HepG2 (cell line): ENCODE data around the gene PROM2. TPM values are rescaled to one million over a fixed set of nuclear protein-coding genes. Genes with fewer than 3 reads are reported as not detected.
A peak's percentile ranks its signal among the peaks of the same experiment; 100 is the strongest.

Experiments used
- ATAC-seq: fragments of 200-7000 bp; cut with Tn5 transposase; 3 replicates; pipeline ENCODE4 v1.9.1; 2020; ENCODE audit warnings: mild to moderate bottlenecking, moderate library complexity
- BruUV-seq: library from RNA; stranded (reverse); fragments of 400-500 nt; replicated peaks from 2 replicates; lab custom pipeline; 2021; lab: Mats Ljungman, UMichigan
- CTCF ChIA-PET: fragments of 300-600 bp; formaldehyde crosslinking; extraction: SDS; loops from one replicate; lab custom pipeline; 2021; ENCODE audit warnings: low total read pairs, inconsistent platforms, low intra/inter-chr PET ratio; lab: Yijun Ruan, JAX
- POLR2A ChIA-PET: fragments of 350-600 bp; sonication (Branson Sonifier 250); formaldehyde crosslinking; loops from one replicate; lab custom pipeline; 2020; ENCODE audit warnings: antibody characterized with exemption, inconsistent platforms; lab: Yijun Ruan, JAX
- DNase-seq: peaks from one replicate; pipeline ENCODE4 v3.0.0-alpha.2; 2015; ENCODE audit warnings: low spot score
- FAIRE-seq: peaks from 3 replicates; lab custom pipeline; 2011; peaks lifted over from hg19 to GRCh38; lab: Jason Lieb, UNC
- H2AFZ ChIP-seq: one replicate; pipeline ENCODE4 v1.6.1; 2011; ENCODE audit warnings: low read length, inconsistent platforms
- H3K27ac ChIP-seq: fragments of 300-600 bp; 3 replicates; pipeline ENCODE4 v1.8.0; 2011; ENCODE audit warnings: mixed run types, mild to moderate bottlenecking, mixed read lengths, low read length, inconsistent platforms; ENCODE audit not compliant: insufficient read depth; ENCODE audit errors: extremely low read length
- H3K27me3 ChIP-seq, 2 experiments: fragments of 200-600 bp in 1 of 2; 2 replicates in 1 of 2; 3 replicates in 1 of 2; pipeline versions ENCODE4 v1.6.0 to v1.8.0; 2011; ENCODE audit warnings: low read length in 2 of 2, mild to moderate bottlenecking in 2 of 2, moderate library complexity in 2 of 2, inconsistent platforms in 1 of 2; ENCODE audit not compliant: insufficient read depth in 2 of 2, control insufficient read depth in 1 of 2
- H3K36me3 ChIP-seq, 2 experiments: fragments of 200-600 bp in 1 of 2; replicated peaks in 1 of 2; 2 replicates in 1 of 2; 3 replicates in 1 of 2; pipeline versions ENCODE4 v1.5.1 to v1.8.0; 2011; ENCODE audit warnings: low read length in 2 of 2, inconsistent platforms in 1 of 2; ENCODE audit not compliant: insufficient read depth in 2 of 2, control insufficient read depth in 1 of 2
- H3K4me1 ChIP-seq: 2 replicates; pipeline ENCODE4 v1.5.1; 2012; ENCODE audit warnings: low read length, inconsistent platforms; ENCODE audit not compliant: insufficient read depth
- H3K4me2 ChIP-seq: 2 replicates; pipeline ENCODE4 v1.6.0; 2011; ENCODE audit warnings: low read depth, low read length, inconsistent platforms
- H3K4me3 ChIP-seq, 3 experiments: fragments of 200-600 bp in 1 of 3; sonication (generic), shearing (Covaris generic) in 1 of 3; replicated peaks in 1 of 3; 2 replicates each; pipeline ENCODE4 v1.5.1; 2011 to 2016; ENCODE audit warnings: low read length in 3 of 3, inconsistent platforms in 2 of 3, low read depth in 2 of 3, mild to moderate bottlenecking in 2 of 3, control low read depth in 1 of 3, mixed read lengths in 1 of 3; ENCODE audit not compliant: insufficient read depth in 1 of 3
- H3K79me2 ChIP-seq: one replicate; pipeline ENCODE4 v1.6.1; 2011; ENCODE audit warnings: low read length, inconsistent platforms; ENCODE audit not compliant: insufficient read depth
- H3K9ac ChIP-seq: 2 replicates; pipeline ENCODE4 v1.6.0; 2011; ENCODE audit warnings: mild to moderate bottlenecking, low read depth, low read length, inconsistent platforms; ENCODE audit not compliant: insufficient read depth
- H3K9me3 ChIP-seq: 2 replicates; pipeline ENCODE4 v1.5.1; 2012; ENCODE audit warnings: mild to moderate bottlenecking, low read length
- H4K20me1 ChIP-seq: 2 replicates; pipeline ENCODE4 v1.6.0; 2011; ENCODE audit warnings: inconsistent platforms, mild to moderate bottlenecking, low read length, moderate library complexity; ENCODE audit not compliant: insufficient read depth
- AGO1 ChIP-seq: fragments of 200-400 bp; formaldehyde crosslinking; IDR thresholded peaks from 2 replicates; pipeline ENCODE4 v1.6.1; 2017; ENCODE audit warnings: mild to moderate bottlenecking, low read depth, low read length, moderate library complexity; ENCODE audit not compliant: poor library complexity, severe bottlenecking
- DR1 ChIP-seq: sonication (generic); formaldehyde crosslinking; IDR thresholded peaks from 2 replicates; pipeline ENCODE4 v1.8.0; 2021; ENCODE audit warnings: mild to moderate bottlenecking, missing genetic modification reagents, inconsistent platforms
- FOSL1 ChIP-seq: sonication (generic); formaldehyde crosslinking; IDR thresholded peaks from 2 replicates; pipeline ENCODE4 v1.9.0; 2021; ENCODE audit warnings: missing genetic modification reagents, borderline replicate concordance
- FOXP4 ChIP-seq: sonication (generic); formaldehyde crosslinking; IDR thresholded peaks from 2 replicates; pipeline ENCODE4 v1.4.0; 2020; ENCODE audit warnings: missing genetic modification reagents
- HNF1B ChIP-seq: sonication (generic); formaldehyde crosslinking; IDR thresholded peaks from 2 replicates; pipeline ENCODE4 v1.5.1; 2020; ENCODE audit warnings: mild to moderate bottlenecking, moderate library complexity, missing genetic modification reagents
- HOXA5 ChIP-seq: sonication (generic); formaldehyde crosslinking; IDR thresholded peaks from 2 replicates; pipeline ENCODE4 v1.4.0; 2020; ENCODE audit warnings: missing genetic modification reagents
- NCOA2 ChIP-seq: sonication (generic); formaldehyde crosslinking; IDR thresholded peaks from 2 replicates; pipeline ENCODE4 v1.8.0; 2022; ENCODE audit warnings: inconsistent platforms
- PBX2 ChIP-seq: IDR thresholded peaks from 2 replicates; pipeline ENCODE4 v1.6.1; 2016; ENCODE audit warnings: control low read depth
- RAD51 ChIP-seq: fragments of 450-650 bp; IDR thresholded peaks from 2 replicates; pipeline ENCODE4 v1.6.1; 2016; ENCODE audit warnings: borderline replicate concordance
- SAP130 ChIP-seq: IDR thresholded peaks from 2 replicates; pipeline ENCODE4 v1.6.1; 2016; ENCODE audit warnings: low read depth
- SIX1 ChIP-seq: sonication (generic); formaldehyde crosslinking; IDR thresholded peaks from 2 replicates; pipeline ENCODE4 v1.4.0; 2020; ENCODE audit warnings: missing genetic modification reagents, borderline replicate concordance
- TEAD3 ChIP-seq: optimal IDR thresholded peaks from 2 replicates; pipeline ENCODE3; 2016; ENCODE audit warnings: borderline replicate concordance
- ZC3H4 ChIP-seq: sonication (generic); formaldehyde crosslinking; IDR thresholded peaks from 2 replicates; pipeline ENCODE4 v1.4.0; 2020; ENCODE audit warnings: missing genetic modification reagents, borderline replicate concordance
- ZNF275 ChIP-seq: sonication (generic); formaldehyde crosslinking; IDR thresholded peaks from 2 replicates; pipeline ENCODE4 v1.8.0; 2022; ENCODE audit warnings: missing genetic modification reagents, mild to moderate bottlenecking, inconsistent platforms, borderline replicate concordance
- ZNF343 ChIP-seq: sonication (generic); formaldehyde crosslinking; IDR thresholded peaks from 2 replicates; pipeline ENCODE4 v1.4.0; 2020; ENCODE audit warnings: mild to moderate bottlenecking, missing genetic modification reagents
- ZNF484 ChIP-seq: sonication (generic); formaldehyde crosslinking; IDR thresholded peaks from 2 replicates; pipeline ENCODE4 v1.5.1; 2020; ENCODE audit warnings: mild to moderate bottlenecking, low read depth, missing genetic modification reagents, borderline replicate concordance
- ZUFSP ChIP-seq: sonication (generic); formaldehyde crosslinking; IDR thresholded peaks from 2 replicates; pipeline ENCODE4 v1.9.0; 2021; ENCODE audit warnings: missing genetic modification reagents, mild to moderate bottlenecking, borderline replicate concordance
- WGBS: methylation state at CpG from one replicate; pipeline ENCODE4 v1.1.6; 2017; ENCODE audit warnings: low lambda C conversion rate; 5-methylcytosine and 5-hydroxymethylcytosine counted together
- in situ Hi-C: cut with HindIII; loops from 2 replicates; pipeline ENCODE4 v1.10.0; 2017; ENCODE audit warnings: low pct_unique_long_range_greater_than_20kb; ENCODE audit not compliant: extremely low pct_ligation_motif_present
- intact Hi-C: fragments of 100-400 bp; cut with micrococcal nuclease; formaldehyde crosslinking; loops from one replicate; pipeline ENCODE4 v1.10.0; 2022; ENCODE audit not compliant: unreplicated experiment
- polyA plus RNA-seq, 8 experiments: library from polyadenylated mRNA; depleted of rRNA in 3 of 8; stranded (reverse) in 7 of 8; unstranded in 1 of 8; fragments of >200 nt; fragmentation: Illumina TruSeq in 4 of 8; extraction: Trizol in 4 of 8; gene quantifications; 2 replicates each; pipeline versions ENCODE4 v1.2.1 to v1.2.3, GENCODE V29; 2011 to 2016; ENCODE audit warnings: low read depth in 4 of 8, missing spikeins in 1 of 8, mixed read lengths in 1 of 8; ENCODE audit not compliant: insufficient read depth in 1 of 8
- total RNA-seq, 5 experiments: library from RNA; depleted of rRNA; stranded (reverse); fragments of >200 nt; fragmentation: Illumina TruSeq; extraction: Trizol; gene quantifications; 2 replicates each; pipeline ENCODE4 v1.2.3, GENCODE V29; 2016; ENCODE audit warnings: low read depth in 1 of 5

PROM2 gene
- total and polyA plus RNA-seq, 2 of the 13 experiments (the other 11 are each of a cell fraction or from before 2014, with no cell fraction given) = not detected

GRCh38 chr2:95305380-95306061 is 31.3 kb downstream of the PROM2 start:
- POLR2A ChIA-PET = no interaction called here
- H2AFZ ChIP-seq = no peak overlapping the region
- H3K9ac ChIP-seq = no peak overlapping the region
- in situ Hi-C loops (no loop called here), intact Hi-C loops (no loop called here)
- H3K4me3 ChIP-seq = no peak overlapping the region
- peaks cover 0 to 27% of the 10 kb centered on the region in 2 experiments; a peak in 3 of 5 replicates for H3K27me3 ChIP-seq
- no peaks in the 10 kb centered on the region for H3K36me3 ChIP-seq
- CTCF ChIA-PET = no interaction called here
- ATAC-seq (peak; percentile 83), FAIRE-seq (peak; percentile 64), DNase-seq (peak; percentile 48)
- peak overlapping the region; percentile 55 for H3K4me2 ChIP-seq
- H3K9me3 ChIP-seq = no peaks in the 10 kb centered on the region
- H4K20me1 ChIP-seq = no peaks in the 10 kb centered on the region
- H3K4me1 ChIP-seq = peaks cover 19% of the 10 kb centered on the region
- no peaks in the 10 kb centered on the region for H3K79me2 ChIP-seq
- H3K27ac ChIP-seq = no peak overlapping the region
- BruUV-seq = no TSS peak
- WGBS = 7% methylated on average over 15 of the region's 15 CpGs
- TF ChIP-seq ZUFSP = no peak
- no peak for TF ChIP-seq AGO1
- TF ChIP-seq TEAD3 = peak; percentile 50
- no peak for TF ChIP-seq ZNF484 (CRISPR knock-in tag)
- no peak for TF ChIP-seq PBX2 (CRISPR knock-in tag)
- no peak for TF ChIP-seq ZC3H4 (CRISPR knock-in tag)
- TF ChIP-seq NCOA2 (CRISPR knock-in tag) = no peak
- TF ChIP-seq SIX1 (CRISPR knock-in tag) = no peak
- no peak for TF ChIP-seq DR1 (CRISPR knock-in tag)
- peak; percentile 91 for TF ChIP-seq HNF1B (CRISPR knock-in tag)
- TF ChIP-seq ZNF343 (CRISPR knock-in tag) = no peak
- TF ChIP-seq HOXA5 = no peak
- TF ChIP-seq FOXP4 (CRISPR knock-in tag) = no peak
- no peak for TF ChIP-seq FOSL1 (CRISPR knock-in tag)
- TF ChIP-seq RAD51 = no peak
- no peak for TF ChIP-seq ZNF275 (CRISPR knock-in tag)
- TF ChIP-seq SAP130 (CRISPR knock-in tag) = 0 out of 2 replicates have a peak, but pooled peaks have one; percentile 24
